ENCODE results near the gene SOX6. TPM values are rescaled to one million over a fixed set of nuclear protein-coding genes. Genes with fewer than 3 reads are reported as not detected.

Gene SOX6
- total and polyA plus RNA-seq, 2 donors (not counting 3 experiments of a cell fraction or from before 2014, with no cell fraction given), result 0.14 to 3.7 TPM

DNA sequence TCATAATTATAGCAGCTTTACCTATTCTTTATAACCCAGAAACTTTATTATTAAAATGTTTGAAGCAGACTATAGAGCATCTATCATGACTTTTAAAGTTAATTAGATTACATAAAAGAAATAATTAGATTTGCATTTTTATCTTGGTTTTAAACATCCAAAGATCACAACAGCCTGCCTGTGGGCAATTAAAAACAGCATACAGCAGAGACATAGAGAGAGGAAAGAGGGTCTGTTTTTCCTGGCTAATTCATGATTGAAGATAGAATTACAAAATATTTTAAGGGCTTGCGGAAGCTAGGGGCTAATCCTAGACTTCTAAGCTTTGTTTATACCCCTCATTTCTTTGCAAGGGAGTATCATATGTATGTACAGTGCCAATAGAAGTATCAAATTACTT lies 178.1 kb downstream of the SOX6 start:
- intact Hi-C loops (cut with micrococcal nuclease), result no loop called here

More for the DNA sequence above, 178.1 kb downstream of the SOX6 start:
- no peak overlapping the region for H3K4me3 ChIP-seq (replicated peaks in 1 of 3; ENCODE audit: insufficient read depth in 1 of 3, low read depth in 1 of 3, low read length in 3 of 3)
- H3K4me2 ChIP-seq (ENCODE audit: insufficient read depth, low read length), result no peak overlapping the region
- no peaks in the 10 kb centered on the region for H3K9me1 ChIP-seq (replicated peaks; ENCODE audit: control insufficient read depth, extremely low read depth, insufficient read depth, low read length)
- BruUV-seq (replicated peaks), result no TSS peak
- H3K4me1 ChIP-seq (ENCODE audit: control insufficient read depth, extremely low read depth, insufficient read depth, low read length), result no peaks in the 10 kb centered on the region
- DNase-seq (ENCODE audit: low read depth, low spot score), result no peak
- no peak overlapping the region for H3K9ac ChIP-seq (replicated peaks; ENCODE audit: extremely low read depth, insufficient read depth, low read length)
- H2AFZ ChIP-seq (ENCODE audit: low read depth, low read length), result no peak overlapping the region
- no peak overlapping the region for H3K27ac ChIP-seq (ENCODE audit: insufficient read depth, low read depth, low read length)
- POLR2A ChIA-PET, result no interaction called here
- CTCF ChIA-PET, result no interaction called here
- no peaks in the 10 kb centered on the region for H3K79me2 ChIP-seq (ENCODE audit: control insufficient read depth, insufficient read depth, low read length)
- H3K9me3 ChIP-seq (replicated peaks; ENCODE audit: control insufficient read depth, insufficient read depth, low read length), result no peaks in the 10 kb centered on the region
- dilution Hi-C loops (cut with MboI; ENCODE audit: extremely low pct_ligation_motif_present, low sequenced_read_pairs), result no loop called here
- no peak for FAIRE-seq
- no peak for TF ChIP-seq FOS (IDR thresholded peaks at IDR 0.05; ENCODE audit: borderline replicate concordance, insufficient read depth, low read length)
- TF ChIP-seq GATA2 (IDR thresholded peaks at IDR 0.05; ENCODE audit: insufficient read depth, insufficient read length, low read depth, low read length), result no peak
- TF ChIP-seq MYC (IDR thresholded peaks at IDR 0.05; ENCODE audit: low read depth, low read length), result no peak
- TF ChIP-seq, protein P1, sequence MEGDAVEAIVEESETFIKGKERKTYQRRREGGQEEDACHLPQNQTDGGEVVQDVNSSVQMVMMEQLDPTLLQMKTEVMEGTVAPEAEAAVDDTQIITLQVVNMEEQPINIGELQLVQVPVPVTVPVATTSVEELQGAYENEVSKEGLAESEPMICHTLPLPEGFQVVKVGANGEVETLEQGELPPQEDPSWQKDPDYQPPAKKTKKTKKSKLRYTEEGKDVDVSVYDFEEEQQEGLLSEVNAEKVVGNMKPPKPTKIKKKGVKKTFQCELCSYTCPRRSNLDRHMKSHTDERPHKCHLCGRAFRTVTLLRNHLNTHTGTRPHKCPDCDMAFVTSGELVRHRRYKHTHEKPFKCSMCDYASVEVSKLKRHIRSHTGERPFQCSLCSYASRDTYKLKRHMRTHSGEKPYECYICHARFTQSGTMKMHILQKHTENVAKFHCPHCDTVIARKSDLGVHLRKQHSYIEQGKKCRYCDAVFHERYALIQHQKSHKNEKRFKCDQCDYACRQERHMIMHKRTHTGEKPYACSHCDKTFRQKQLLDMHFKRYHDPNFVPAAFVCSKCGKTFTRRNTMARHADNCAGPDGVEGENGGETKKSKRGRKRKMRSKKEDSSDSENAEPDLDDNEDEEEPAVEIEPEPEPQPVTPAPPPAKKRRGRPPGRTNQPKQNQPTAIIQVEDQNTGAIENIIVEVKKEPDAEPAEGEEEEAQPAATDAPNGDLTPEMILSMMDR (IDR thresholded peaks at IDR 0.05; ENCODE audit: extremely low read depth in 1 of 2, insufficient read depth in 1 of 2, low read depth in 1 of 2, low read length in 2 of 2), result no peak
- TF ChIP-seq POLR2A (IDR thresholded peaks at IDR 0.05; ENCODE audit: low read depth, low read length), result no peak
- TF ChIP-seq JUN (IDR thresholded peaks at IDR 0.05; ENCODE audit: borderline replicate concordance, insufficient read depth, insufficient read length, low read depth), result no peak
- TF ChIP-seq POLR2AphosphoS5 (IDR thresholded peaks at IDR 0.05; ENCODE audit: insufficient read depth, low read depth, low read length), result no peak
- TF ChIP-seq, protein P2, sequence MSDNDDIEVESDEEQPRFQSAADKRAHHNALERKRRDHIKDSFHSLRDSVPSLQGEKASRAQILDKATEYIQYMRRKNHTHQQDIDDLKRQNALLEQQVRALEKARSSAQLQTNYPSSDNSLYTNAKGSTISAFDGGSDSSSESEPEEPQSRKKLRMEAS (IDR thresholded peaks at IDR 0.05; ENCODE audit: insufficient read depth, insufficient read length), result no peak
- no peak for TF ChIP-seq EZH2 (IDR thresholded peaks at IDR 0.05; ENCODE audit: borderline replicate concordance, low read depth, low read length, severe bottlenecking)
- H3K36me3 ChIP-seq (ENCODE audit: control insufficient read depth in 2 of 2, extremely low read depth in 1 of 2, insufficient read depth in 2 of 2, low read length in 2 of 2), result no peaks in the 10 kb centered on the region
- H4K20me1 ChIP-seq (replicated peaks; ENCODE audit: control insufficient read depth, extremely low read depth, insufficient read depth, low read length), result no peaks in the 10 kb centered on the region
- no peaks in the 10 kb centered on the region for H3K27me3 ChIP-seq (ENCODE audit: control insufficient read depth in 2 of 2, insufficient read depth in 2 of 2, low read length in 2 of 2)
